K562 (cell line): ENCODE data around the gene HS3ST1. TPM values are rescaled to one million over a fixed set of nuclear protein-coding genes. Genes with fewer than 3 reads are reported as not detected.
A peak's percentile ranks its signal among the peaks of the same experiment; 100 is the strongest.

Experiments
- ATAC-seq: fragments of 200-7000 bp; cut with Tn5 transposase; 3 replicates; pipeline ENCODE4 v1.9.1; 2020; ENCODE audit warnings: moderate library complexity
- BruUV-seq: library from RNA; stranded (reverse); fragments of 400-500 nt; replicated peaks from 2 replicates; lab custom pipeline; 2021; lab: Mats Ljungman, UMichigan
- CTCF ChIA-PET: fragments of 300-600 bp; formaldehyde crosslinking; extraction: SDS; loops from one replicate; lab custom pipeline; 2021; ENCODE audit warnings: low intra/inter-chr PET ratio; lab: Yijun Ruan, JAX
- POLR2A ChIA-PET: fragments of 300-600, 350-650 bp; sonication (Branson Sonifier 250); formaldehyde crosslinking; extraction: SDS; loops from one replicate; lab custom pipeline; 2021; ENCODE audit warnings: antibody characterized with exemption, inconsistent platforms; lab: Yijun Ruan, JAX
- DNase-seq, 4 experiments: peaks; one replicate each; pipeline versions ENCODE4 v3.0.0 to v3.0.0-alpha.2; 2011 to 2018; ENCODE audit warnings: low spot score in 3 of 4, mixed read lengths in 3 of 4; ENCODE audit errors: extremely low read depth in 1 of 4
- FAIRE-seq: peaks from 2 replicates; lab custom pipeline; 2011; peaks lifted over from hg19 to GRCh38; lab: Jason Lieb, UNC
- H2AFZ ChIP-seq: 2 replicates; pipeline ENCODE4 v1.6.0; 2011; ENCODE audit warnings: low read depth, low read length, control low read depth, inconsistent platforms
- H3K27ac ChIP-seq: fragments of 200-600 bp; 3 replicates; pipeline ENCODE4 v1.8.0; 2011; ENCODE audit warnings: low read depth, mild to moderate bottlenecking, control low read depth, inconsistent platforms, low read length, moderate library complexity, mixed read lengths; ENCODE audit errors: extremely low read depth
- H3K27me3 ChIP-seq, 2 experiments: fragments of 300-600 bp in 1 of 2; 2 replicates in 1 of 2; 3 replicates in 1 of 2; pipeline versions ENCODE4 v1.6.0 to v1.8.0; 2011; ENCODE audit warnings: inconsistent platforms in 2 of 2, low read length in 2 of 2, mild to moderate bottlenecking in 1 of 2, mixed read lengths in 1 of 2, moderate library complexity in 1 of 2; ENCODE audit not compliant: control insufficient read depth in 2 of 2, insufficient read depth in 2 of 2
- H3K36me3 ChIP-seq: fragments of 300-600 bp; 3 replicates; pipeline ENCODE4 v1.8.0; 2011; ENCODE audit warnings: mild to moderate bottlenecking, low read length, inconsistent platforms; ENCODE audit not compliant: control insufficient read depth, insufficient read depth
- H3K4me1 ChIP-seq, 2 experiments: fragments of 200-600 bp in 1 of 2; replicated peaks in 1 of 2; 2 replicates in 1 of 2; 3 replicates in 1 of 2; pipeline versions ENCODE4 v1.5.1 to v1.8.0; 2011; ENCODE audit warnings: inconsistent platforms in 2 of 2, low read length in 2 of 2, mild to moderate bottlenecking in 1 of 2, mixed read lengths in 1 of 2, moderate library complexity in 1 of 2; ENCODE audit not compliant: control insufficient read depth in 2 of 2, insufficient read depth in 2 of 2
- H3K4me2 ChIP-seq: 2 replicates; pipeline ENCODE4 v1.6.1; 2011; ENCODE audit warnings: low read length, control low read depth, inconsistent platforms, mixed read lengths; ENCODE audit not compliant: insufficient read depth
- H3K4me3 ChIP-seq: fragments of 200-600 bp; sonication (generic), shearing (Covaris generic); 2 replicates; pipeline ENCODE4 v1.5.1; 2016; ENCODE audit warnings: control low read depth, inconsistent platforms
- H3K79me2 ChIP-seq: fragments of 200-600 bp; 3 replicates; pipeline ENCODE4 v1.8.0; 2011; ENCODE audit warnings: low read length, inconsistent platforms; ENCODE audit not compliant: control insufficient read depth, insufficient read depth
- H3K9ac ChIP-seq, 2 experiments: 2 replicates each; pipeline versions ENCODE4 v1.6.0 to v1.6.1; 2011; ENCODE audit warnings: low read depth in 2 of 2, low read length in 2 of 2, control low read depth in 1 of 2, inconsistent platforms in 1 of 2, mild to moderate bottlenecking in 1 of 2, mixed read lengths in 1 of 2; ENCODE audit not compliant: insufficient read depth in 1 of 2
- H3K9me1 ChIP-seq: one replicate; pipeline ENCODE4 v1.6.0; 2011; ENCODE audit warnings: inconsistent platforms, mild to moderate bottlenecking, low read length, moderate library complexity; ENCODE audit not compliant: control insufficient read depth, insufficient read depth
- H3K9me3 ChIP-seq: replicated peaks from 2 replicates; pipeline ENCODE4 v1.5.1; 2011; ENCODE audit warnings: low read depth, low read length, inconsistent platforms; ENCODE audit not compliant: control insufficient read depth, insufficient read depth
- H4K20me1 ChIP-seq: replicated peaks from 2 replicates; pipeline ENCODE4 v1.6.1; 2011; ENCODE audit warnings: low read length, inconsistent platforms, mixed read lengths; ENCODE audit not compliant: control insufficient read depth, insufficient read depth
- ARID2 ChIP-seq: fragments of 450-650 bp; IDR thresholded peaks from 2 replicates; pipeline ENCODE4 v1.6.1; 2017; ENCODE audit warnings: antibody characterized with exemption, mild to moderate bottlenecking
- CREB1 ChIP-seq, 2 experiments: sonication (generic) in 1 of 2; formaldehyde crosslinking in 1 of 2; IDR thresholded peaks; 2 replicates each; pipeline versions ENCODE4 v1.6.1 to v1.8.0; 2012 to 2022; ENCODE audit warnings: inconsistent platforms in 1 of 2, mild to moderate bottlenecking in 1 of 2, missing genetic modification reagents in 1 of 2, moderate library complexity in 1 of 2
- CREB5 ChIP-seq: fragments of 250-450 bp; sonication (Bioruptor Pico); IDR thresholded peaks from 2 replicates; pipeline ENCODE4 v1.5.0; 2020; ENCODE audit warnings: mild to moderate bottlenecking
- EP300 ChIP-seq: IDR thresholded peaks from 2 replicates; pipeline ENCODE4 v1.6.1; 2012; ENCODE audit warnings: low read length, improper control_type of control experiment
- GTF2B ChIP-seq: IDR thresholded peaks from 2 replicates; pipeline ENCODE4 v1.6.1; 2011; ENCODE audit not compliant: insufficient read length; ENCODE audit errors: extremely low read depth
- IRF9 ChIP-seq: fragments of 450-650 bp; IDR thresholded peaks from 2 replicates; pipeline ENCODE4 v1.6.1; 2016; ENCODE audit warnings: missing biosample characterization, missing genetic modification characterization
- MAFF ChIP-seq: IDR thresholded peaks from 2 replicates; pipeline ENCODE4 v1.6.1; 2012; ENCODE audit warnings: low read length, improper control_type of control experiment
- MAFK ChIP-seq: IDR thresholded peaks from 2 replicates; pipeline ENCODE4 v1.6.1; 2011; ENCODE audit warnings: low read length, improper control_type of control experiment
- MLX ChIP-seq, 2 experiments: fragments of 450-650 bp in 1 of 2; sonication (generic) in 1 of 2; formaldehyde crosslinking; conservative IDR thresholded peaks; 2 replicates each; pipeline versions ENCODE4 v1.4.0 to v1.8.1; 2020 to 2022; ENCODE audit warnings: mild to moderate bottlenecking in 1 of 2, missing genetic modification reagents in 1 of 2
- NCOA6 ChIP-seq: fragments of 450-650 bp; IDR thresholded peaks from 2 replicates; pipeline ENCODE4 v1.6.1; 2017; ENCODE audit warnings: mild to moderate bottlenecking
- RBM22 ChIP-seq: fragments of 200-400 bp; formaldehyde crosslinking; IDR thresholded peaks from 2 replicates; pipeline ENCODE4 v1.6.1; 2018; ENCODE audit warnings: low read length, low read depth; ENCODE audit not compliant: poor library complexity, severe bottlenecking
- RFX1 ChIP-seq: fragments of 450-650 bp; IDR thresholded peaks from 2 replicates; pipeline ENCODE4 v1.6.1; 2016; ENCODE audit warnings: mild to moderate bottlenecking, moderate library complexity
- SMAD3 ChIP-seq: fragments of 450-650 bp; formaldehyde crosslinking; conservative IDR thresholded peaks from 2 replicates; pipeline ENCODE4 v1.4.0; 2020; ENCODE audit warnings: mild to moderate bottlenecking
- TFAM ChIP-seq: fragments of 250-450 bp; sonication (Bioruptor Pico); conservative IDR thresholded peaks from 2 replicates; pipeline ENCODE4 v1.5.0; 2021; ENCODE audit warnings: mild to moderate bottlenecking, moderate library complexity
- ZBTB34 ChIP-seq: fragments of 250-450 bp; sonication (Bioruptor Pico); IDR thresholded peaks from 2 replicates; pipeline ENCODE4 v1.8.0; 2021; ENCODE audit warnings: mild to moderate bottlenecking, moderate library complexity
- ZNF274 ChIP-seq: IDR thresholded peaks from 2 replicates; pipeline ENCODE4 v1.6.1; 2011; ENCODE audit warnings: low read depth, mild to moderate bottlenecking, low read length, moderate library complexity, borderline replicate concordance
- ZNF316 ChIP-seq: fragments of 450-650 bp; IDR thresholded peaks from 2 replicates; pipeline ENCODE4 v1.6.1; 2016
- ZNF354B ChIP-seq: fragments of 250-450 bp; sonication (Bioruptor Pico); IDR thresholded peaks from 2 replicates; pipeline ENCODE4 v1.4.0; 2020
- ZNF431 ChIP-seq: sonication (generic); formaldehyde crosslinking; IDR thresholded peaks from 2 replicates; pipeline ENCODE4 v1.8.0; 2022; ENCODE audit warnings: mild to moderate bottlenecking, missing genetic modification reagents
- WGBS: fragments of 100-300 bp; shearing (Covaris generic); methylation state at CpG from one replicate; pipeline ENCODE4 v1.1.6; 2016; ENCODE audit warnings: low coverage, mixed read lengths; ENCODE audit not compliant: insufficient coverage; ENCODE audit errors: missing lambda C conversion rate; 5-methylcytosine and 5-hydroxymethylcytosine counted together
- in situ Hi-C: fragments of 300-500 bp; cut with MboI; formaldehyde crosslinking; loops from 4 replicates; pipeline ENCODE4 v1.15.0; 2018; ENCODE audit warnings: inconsistent platforms, mixed read lengths
- intact Hi-C: fragments of 100-400 bp; cut with micrococcal nuclease; formaldehyde crosslinking; loops from 2 replicates; pipeline ENCODE4 v1.14.2; 2022
- polyA plus RNA-seq, 8 experiments: library from polyadenylated mRNA; depleted of rRNA in 4 of 8; stranded (reverse) in 5 of 8; unstranded in 3 of 8; fragments of >200 nt; fragmentation: Nextera tagmentation in 2 of 8; fragmentation: Illumina TruSeq in 1 of 8; extraction: Ambion mirVana in 2 of 8; extraction: Trizol in 1 of 8; gene quantifications; 2 replicates each; pipeline versions ENCODE4 v1.2.1 to v1.2.3, GENCODE V29; 2011 to 2014; ENCODE audit warnings: inconsistent platforms in 1 of 8, missing spikeins in 1 of 8
- total RNA-seq, 7 experiments: library from RNA; depleted of rRNA in 6 of 7; stranded (reverse); fragments of >200 nt in 6 of 7; fragmentation: Illumina TruSeq in 2 of 7; extraction: Trizol in 2 of 7; gene quantifications; 2 replicates each; pipeline versions ENCODE4 v1.2.1 to v1.2.3, GENCODE V29; 2011 to 2021; ENCODE audit warnings: low replicate concordance in 1 of 7

Gene HS3ST1
- total and polyA plus RNA-seq, 9 of the 15 experiments (the other 6 are each of a cell fraction or from before 2014, with no cell fraction given): 0.02 TPM; not detected in 8

- Histone ChIP-seq H3K27ac (no peak overlapping the region), H2AFZ (no peak overlapping the region), H3K36me3 (no peaks in the 10 kb centered on the region), H3K27me3 (no peaks in the 10 kb centered on the region), H3K9me3 (no peaks in the 10 kb centered on the region), H3K79me2 (no peaks in the 10 kb centered on the region), H3K4me2 (no peak overlapping the region), H3K4me3 (no peak overlapping the region), H3K9me1 (no peaks in the 10 kb centered on the region), H3K9ac (no peak overlapping the region), H3K4me1 (no peaks in the 10 kb centered on the region), H4K20me1 (no peaks in the 10 kb centered on the region)
- intact Hi-C loops (no loop called here), in situ Hi-C loops (no loop called here)
- ChIA-PET POLR2A (no interaction called here), CTCF (no interaction called here)
- BruUV-seq: no TSS peak
- no peak for ATAC-seq
- FAIRE-seq: no peak
- WGBS: 0% methylated on average over 1 of the region's 1 CpG
- DNase-seq: no peak
- TF ChIP-seq EP300: no peak
- TF ChIP-seq ZNF354B (CRISPR knock-in tag): no peak
- no peak for TF ChIP-seq ZNF431 (CRISPR knock-in tag)
- TF ChIP-seq ZNF316: peak; percentile 62
- no peak for TF ChIP-seq IRF9
- peak; percentile 77 for TF ChIP-seq MAFF
- TF ChIP-seq MAFK: peak; percentile 59
- no peak for TF ChIP-seq CREB5 (CRISPR knock-in tag)
- no peak for TF ChIP-seq RBM22
- TF ChIP-seq ZNF274: no peak
- TF ChIP-seq ARID2: no peak
- TF ChIP-seq RFX1: no peak
- no peak for TF ChIP-seq GTF2B
- TF ChIP-seq CREB1 (IDR thresholded peaks at IDR 0.05): no peak
- no peak for TF ChIP-seq CREB1 (CRISPR knock-in tag; IDR thresholded peaks at IDR 0.05)
- no peak for TF ChIP-seq ZBTB34 (CRISPR knock-in tag)
- TF ChIP-seq SMAD3 (CRISPR knock-in tag): no peak
- TF ChIP-seq TFAM (CRISPR knock-in tag): no peak
- TF ChIP-seq MLX (CRISPR knock-in tag; conservative IDR thresholded peaks at IDR 0.05): no peak
- TF ChIP-seq NCOA6: no peak
Observed at GRCh38 chr4:11463707-11464106, 35.0 kb upstream of the HS3ST1 start.
